DMS153 treated with DMSO at 0.1 percent for 48 hours (cell line): ENCODE data around the gene TEX22.

Experiments used
- DNase-seq: peaks from one replicate; lab custom pipeline; 2025; ENCODE audit not compliant: unreplicated experiment; lab: John Stamatoyannopoulos, UW

The TEX22 gene

DNA sequence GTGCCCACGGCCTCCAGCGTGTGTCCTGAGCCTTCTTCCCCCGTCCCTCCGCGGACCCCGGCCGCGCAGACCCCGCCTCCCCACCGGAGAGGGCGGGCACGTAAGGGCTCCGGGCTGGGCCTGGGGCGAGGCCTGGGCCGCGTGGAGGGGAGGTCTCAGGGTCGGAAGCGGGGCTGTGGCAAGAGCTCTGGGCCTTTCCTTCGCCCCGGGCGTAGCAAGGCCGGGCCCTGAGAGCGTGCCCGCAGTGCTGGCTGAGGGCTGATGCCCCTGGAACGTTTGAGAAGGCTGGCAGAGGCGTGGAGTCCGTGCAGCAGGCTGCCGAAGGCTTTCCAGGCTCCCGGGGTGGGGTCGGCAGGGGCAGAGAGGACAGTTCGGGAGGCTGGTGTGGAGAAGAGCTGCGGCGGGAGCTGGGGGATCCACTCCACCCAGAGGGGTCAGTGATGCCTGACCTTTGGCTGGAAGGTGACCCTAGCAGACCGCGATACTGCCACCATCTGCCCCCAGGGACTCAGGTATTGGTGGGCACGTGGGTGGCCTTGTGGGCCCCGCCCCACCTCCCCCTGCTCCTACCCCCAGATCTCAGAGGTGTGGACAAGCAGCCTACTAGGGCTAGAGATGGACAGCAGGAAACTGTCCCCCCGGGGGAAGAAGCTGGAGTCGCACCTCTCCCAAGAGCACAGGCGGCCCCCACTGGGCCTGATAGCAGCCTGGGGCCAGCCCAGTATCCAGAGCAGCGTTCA lies 558 bp downstream of the TEX22 start:
- DNase-seq, result no peak

DNA sequence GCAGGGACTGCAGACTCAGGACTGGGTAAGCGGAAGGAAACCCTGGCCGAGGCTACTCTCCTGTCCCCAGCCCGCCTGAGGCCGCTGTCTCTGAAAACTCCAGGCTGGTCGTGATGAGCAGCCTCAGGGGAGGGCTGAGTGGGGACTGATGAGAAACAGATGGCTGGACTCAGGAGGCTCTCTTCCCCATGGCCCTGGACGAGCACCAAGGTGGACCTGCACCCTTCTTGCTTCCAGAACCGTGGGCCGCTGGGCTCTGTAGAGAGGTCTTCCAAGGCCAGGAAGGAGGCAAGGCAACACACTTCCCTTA lies 1.1 kb downstream of the TEX22 start:
- no peak for DNase-seq

DNA sequence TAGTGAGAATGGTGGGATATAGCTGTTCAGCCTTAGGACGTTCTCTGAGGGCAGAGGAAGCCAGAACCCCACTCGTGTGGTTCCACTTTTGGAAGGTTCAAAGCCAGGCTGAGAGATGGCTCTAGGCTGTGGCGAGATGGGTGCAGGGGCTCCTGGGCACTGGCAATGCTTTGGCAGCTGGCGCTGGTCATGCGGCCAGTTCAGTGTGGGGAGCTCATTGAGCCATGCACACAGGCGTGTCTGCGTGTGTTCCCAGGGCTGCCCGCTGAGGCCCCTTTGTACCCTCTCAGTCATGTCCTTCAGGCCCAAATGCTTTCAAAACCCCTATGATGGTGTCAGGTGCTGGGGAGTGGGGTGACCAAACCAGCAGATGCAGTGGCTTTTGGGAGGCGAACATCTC lies 1.7 kb downstream of the TEX22 start:
- DNase-seq, result no peak

DNA sequence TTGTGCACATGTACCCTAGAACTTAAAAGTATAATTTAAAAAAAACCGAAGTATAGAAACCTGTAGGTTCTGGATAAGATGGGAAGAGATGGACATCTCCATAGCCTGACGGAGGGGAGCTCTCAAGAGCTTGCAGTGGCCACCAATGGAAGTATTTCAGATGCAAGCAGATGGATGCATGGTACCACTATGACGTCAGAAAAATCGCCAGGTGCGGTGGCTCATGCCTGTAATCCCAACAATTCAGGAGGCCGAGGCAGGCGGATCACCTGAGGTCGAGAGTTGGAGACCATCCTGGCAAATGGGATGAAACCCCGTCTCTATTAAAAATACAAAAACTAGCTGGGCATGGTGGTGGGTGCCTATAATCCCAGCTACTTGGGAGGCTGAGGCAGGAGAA lies 3.4 kb downstream of the TEX22 start:
- no peak for DNase-seq

DNA sequence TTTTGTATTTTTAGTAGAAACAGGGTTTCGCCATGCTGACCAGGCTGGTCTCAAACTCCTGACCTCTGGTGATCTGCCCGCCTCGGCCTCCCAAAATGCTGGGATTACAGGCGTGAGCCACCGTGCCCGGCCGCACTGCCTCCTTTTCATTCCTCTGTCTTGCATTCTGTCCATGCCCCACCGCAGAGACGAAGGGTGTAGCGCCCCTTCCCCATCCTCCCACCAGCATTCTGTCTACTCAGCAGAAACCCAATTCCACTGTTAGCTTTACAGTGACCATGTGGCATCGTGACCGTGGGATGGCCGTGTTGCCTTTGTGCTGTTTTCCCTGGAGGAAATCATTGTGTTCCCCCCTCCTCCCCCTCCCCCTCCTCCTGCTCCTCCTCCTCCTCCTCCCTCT lies 10.3 kb downstream of the TEX22 start:
- DNase-seq, result no peak

DNA sequence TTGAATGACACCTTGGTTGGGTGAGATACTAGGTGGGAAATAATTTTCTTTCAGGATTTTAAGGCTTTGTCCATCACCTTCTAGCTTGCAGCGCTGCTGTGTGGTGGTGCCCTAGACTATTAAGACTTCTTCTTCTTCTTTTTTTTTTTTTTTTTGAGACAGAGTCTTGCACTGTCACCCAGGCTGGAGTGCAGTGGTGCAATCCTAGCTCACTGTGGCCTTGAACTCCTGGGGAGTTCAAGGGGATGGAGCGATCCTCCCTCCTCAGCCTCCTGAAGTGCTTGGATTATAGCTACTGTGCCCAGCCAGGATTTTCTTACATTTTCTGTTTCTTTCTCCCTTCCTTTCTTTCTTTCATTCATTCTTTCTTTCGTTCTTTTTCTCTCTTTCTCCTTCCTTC lies 11.0 kb downstream of the TEX22 start:
- DNase-seq, result no peak

DNA sequence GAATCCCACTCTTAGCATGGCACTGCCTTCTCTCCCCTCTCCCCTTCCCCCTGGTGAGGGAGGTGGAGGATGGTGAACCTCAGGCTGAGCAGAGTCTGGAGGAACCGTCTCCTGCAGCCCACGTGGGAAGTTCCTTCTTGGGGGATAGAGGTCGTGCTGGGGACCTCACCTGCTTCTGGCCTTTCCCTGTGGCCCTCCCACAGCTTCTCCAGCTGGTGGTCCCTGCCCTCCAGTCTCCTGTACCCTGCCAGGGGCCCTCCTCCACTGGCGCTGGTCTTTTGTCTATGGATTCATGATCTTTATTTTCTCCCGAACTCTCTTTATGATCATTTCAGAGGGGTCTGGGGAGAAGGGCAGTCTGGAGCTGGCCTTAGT lies 12.3 kb downstream of the TEX22 start:
- no peak for DNase-seq

DNA sequence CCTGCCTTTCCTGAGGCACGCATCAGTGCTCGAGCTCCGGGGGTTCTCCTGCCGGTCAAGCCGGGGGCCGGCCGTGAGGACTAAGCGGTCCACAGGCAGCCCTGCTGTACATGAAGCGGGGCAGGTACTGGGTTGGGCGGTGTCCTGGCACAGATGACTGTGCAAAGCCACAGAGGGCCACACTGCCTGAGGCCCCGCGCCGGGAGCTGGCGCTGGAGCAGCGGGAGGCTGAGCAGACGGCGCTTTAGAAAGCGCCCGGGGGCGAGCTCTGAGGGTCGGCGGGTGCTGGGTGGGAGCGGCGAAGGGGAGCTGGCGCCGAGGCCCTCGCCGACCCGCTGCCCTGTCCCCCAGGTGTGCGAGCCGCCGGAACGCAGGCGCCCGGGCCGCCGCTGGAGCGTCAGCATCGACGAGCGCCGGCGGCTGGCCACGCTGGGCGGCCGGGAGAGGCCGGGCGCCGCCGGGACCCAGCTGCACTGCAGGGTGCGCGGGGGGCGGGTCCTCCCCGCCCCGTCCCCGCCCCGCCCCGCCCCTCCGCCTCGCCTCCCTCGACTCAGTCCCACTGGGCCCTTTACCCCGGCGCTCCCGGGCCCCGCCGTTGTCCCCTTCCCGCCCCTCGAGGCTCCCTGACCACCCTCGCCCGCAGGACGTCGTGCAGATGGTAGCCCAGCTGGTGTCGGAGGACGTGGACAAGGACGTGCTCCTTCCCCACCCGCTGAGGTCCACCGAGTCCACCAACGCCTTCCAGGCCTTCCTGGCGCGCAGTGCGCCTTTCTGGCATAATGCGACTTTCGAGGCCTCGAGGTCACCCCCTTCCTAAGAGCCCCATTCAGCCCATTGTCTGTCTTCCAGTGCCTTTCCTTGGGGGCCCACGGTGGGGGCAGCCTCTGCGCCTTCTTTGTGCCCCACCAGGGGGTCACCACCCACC lies 12.9 kb downstream of the TEX22 start:
- DNase-seq, result no peak

DNA sequence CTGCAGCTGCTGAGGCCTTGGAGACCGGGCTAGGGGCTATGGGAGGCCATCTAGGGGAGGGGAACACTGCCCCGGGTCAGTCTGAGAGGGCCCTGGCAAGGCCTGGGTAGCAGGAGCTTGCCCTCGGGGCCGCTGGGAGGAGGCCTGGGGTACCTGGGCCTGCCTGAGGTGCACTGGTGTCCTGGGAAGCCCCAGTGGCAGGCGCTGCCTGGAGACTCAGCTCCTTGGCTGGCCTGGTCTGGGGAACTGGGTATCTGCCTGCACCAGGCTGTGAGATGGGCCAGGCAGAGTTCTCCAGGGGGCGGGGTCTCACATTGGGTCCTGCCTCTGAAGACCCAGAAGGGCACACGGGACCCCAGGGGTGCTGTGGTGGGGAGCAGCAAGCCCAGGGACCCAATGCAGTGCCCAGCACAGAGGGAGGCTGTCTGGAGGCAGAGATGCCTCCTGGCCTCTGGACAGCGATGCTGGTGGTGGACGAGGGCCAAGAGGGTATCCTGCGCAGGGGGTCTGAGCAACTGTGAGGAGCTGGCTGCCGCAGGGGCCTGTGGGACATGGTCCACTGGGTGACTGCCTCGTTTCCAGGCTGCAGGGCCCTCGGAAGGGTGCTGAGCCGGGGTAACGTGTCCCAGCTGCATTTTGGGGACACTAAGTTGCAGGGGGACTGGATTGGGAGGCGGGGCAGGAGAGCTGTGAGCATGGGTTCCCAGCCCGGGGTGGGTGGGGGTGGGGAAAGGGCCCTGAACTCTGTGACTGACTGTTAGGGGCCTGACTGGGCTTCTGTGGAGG lies 13.8 kb downstream of the TEX22 start:
- DNase-seq, result no peak

- no peak for DNase-seq
Measured at GRCh38 chr14:105412771-105413543, 14.6 kb downstream of the TEX22 start.

DNA sequence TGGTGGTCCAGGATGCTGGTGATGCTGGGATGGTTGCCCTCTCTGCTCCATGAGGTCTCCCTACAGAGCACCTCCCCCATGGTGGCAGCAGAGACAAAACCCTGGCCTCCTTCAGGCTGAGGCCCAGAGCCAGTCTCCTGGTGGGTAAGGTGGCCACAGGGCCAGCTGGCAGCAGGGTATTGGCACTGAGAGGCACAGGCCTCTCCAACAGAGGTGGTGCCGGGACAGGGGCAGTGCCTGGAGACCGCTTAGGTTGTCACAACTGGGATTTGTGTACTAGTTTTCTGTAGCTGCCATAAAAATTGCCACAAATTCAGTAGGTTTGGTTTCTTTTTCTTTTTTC lies 15.2 kb downstream of the TEX22 start:
- no peak for DNase-seq

DNA sequence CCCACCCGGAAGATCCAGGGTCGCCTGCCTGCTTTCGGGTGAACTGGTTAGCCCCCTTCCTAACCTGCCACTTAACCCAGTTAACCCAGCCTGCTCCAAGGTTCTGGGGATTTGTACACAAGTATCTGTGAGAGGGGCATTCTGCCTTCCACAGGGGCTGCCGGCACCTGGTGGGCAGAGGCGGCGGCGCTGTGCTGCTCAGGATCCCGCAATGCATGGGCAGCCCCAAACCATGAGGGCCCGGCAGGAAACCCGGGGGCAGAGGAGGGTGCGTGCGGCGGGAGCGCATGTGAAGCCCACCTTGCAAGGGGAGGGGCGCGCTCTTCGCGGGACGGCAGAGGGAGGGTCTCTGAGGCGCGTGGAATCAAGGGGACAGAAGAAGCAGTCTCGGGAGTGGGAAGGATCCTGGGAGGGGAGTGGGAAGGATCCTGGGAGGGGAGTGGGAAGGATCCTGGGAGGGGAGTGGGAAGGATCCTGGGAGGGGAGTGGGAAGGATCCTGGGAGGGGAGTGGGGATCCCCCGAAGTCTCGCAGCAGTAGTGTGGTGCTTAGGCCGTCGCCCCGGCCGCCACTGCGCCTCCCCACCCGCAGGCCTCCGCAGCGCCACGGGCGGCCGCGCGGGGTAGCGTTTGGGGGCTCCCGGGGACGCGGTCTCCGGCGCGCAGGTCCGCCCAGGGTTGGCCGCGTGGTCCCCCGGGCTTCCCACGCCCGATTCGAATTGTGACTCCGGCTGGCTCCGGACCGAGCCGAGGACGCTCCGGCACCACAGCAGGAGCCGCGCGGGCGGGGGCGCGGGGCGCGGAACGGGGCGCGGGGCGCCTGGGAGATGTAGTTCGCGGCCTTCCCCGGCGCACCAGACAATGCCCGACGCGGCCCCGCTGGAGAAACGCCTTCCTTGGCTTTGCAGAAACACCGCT lies 16.4 kb downstream of the TEX22 start:
- no peak for DNase-seq

- no peak for DNase-seq
Measured at GRCh38 chr14:105415481-105416428, 17.4 kb downstream of the TEX22 start.

DNA sequence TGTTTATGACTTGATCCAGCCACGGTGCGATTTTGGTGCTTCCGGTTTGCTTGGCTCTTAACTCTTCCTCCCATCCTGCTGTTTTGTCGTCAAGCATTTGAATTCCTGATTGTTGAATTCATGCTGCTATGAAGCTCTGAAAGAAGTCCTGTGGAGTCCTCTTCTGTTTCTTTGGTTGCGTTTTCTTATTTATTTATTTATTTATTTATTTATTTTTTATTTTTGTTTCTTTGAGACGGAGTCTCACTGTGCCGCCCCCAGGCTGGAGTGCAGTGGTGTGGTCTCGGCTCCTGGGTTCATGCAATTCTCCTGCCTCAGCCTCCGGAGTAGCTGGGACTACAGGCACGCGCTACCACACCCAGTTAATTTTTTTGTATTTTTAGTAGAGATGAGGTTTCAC lies 18.3 kb downstream of the TEX22 start:
- no peak for DNase-seq

DNA sequence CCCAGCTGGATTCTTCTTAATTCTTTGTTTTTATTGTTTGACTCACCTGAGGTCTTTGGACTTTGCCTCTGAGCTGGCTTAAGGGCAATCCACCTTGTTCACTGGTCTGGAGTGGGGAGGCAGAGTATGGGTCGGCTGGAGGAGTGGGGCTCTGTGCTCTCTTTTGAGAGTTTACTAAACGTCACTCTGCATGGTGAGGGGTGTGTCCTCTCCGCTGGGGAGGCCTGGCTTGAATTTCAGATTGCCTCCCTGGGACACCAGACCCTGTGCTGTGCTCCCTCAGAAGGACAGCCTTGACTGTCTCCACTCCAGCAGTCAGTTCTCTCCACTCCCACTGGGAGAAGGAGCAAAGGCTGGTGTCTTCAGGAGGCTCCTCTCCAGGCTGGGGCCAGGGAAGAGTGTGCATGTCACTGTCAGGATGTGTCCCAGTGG lies 19.4 kb downstream of the TEX22 start:
- DNase-seq, result no peak

DNA sequence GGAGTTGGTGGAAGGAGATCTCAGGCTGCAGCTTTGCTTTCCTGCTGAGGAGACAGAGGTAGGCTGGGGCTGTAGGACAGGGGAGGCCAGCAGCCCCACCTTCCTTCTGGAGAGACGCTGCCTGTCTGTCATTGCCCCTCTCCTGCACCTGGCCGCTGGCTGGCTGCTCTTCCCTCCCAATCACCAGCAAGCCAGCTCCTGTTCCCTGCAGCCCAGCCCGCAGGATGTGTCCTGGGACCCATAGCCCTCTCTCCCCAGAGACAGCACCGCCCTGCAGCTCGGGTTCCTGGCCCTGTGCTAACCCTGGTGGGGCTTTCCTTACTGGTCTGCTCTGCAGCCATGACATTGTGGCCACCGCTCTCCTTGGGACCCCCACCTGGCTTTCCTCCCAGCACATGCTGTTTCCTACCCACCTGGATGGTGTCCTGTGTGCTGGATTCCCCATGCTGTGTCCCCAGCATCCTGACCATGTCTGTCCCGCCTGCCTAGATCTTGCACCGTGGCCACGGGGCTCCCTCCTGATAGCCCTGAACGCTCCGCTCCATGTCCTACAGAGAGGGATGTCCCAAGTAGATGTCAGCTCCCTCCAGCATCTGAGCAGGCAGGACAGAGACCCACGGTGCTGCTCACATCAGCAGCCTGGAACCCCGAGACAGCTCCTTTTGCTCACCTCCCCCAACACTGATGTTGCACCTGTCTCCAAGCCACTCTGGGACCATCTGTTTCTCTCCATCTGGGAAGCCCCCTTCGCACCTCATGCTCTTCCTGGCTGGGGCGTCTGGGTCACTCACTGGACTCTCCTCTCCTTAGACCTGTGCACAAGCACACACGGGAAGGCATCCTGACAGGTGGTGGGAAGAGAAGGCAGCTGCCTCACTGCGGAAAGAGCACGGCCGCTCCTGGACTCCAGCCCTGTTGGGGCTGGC lies 20.2 kb downstream of the TEX22 start:
- no peak for DNase-seq

- no peak for DNase-seq
Measured at GRCh38 chr14:105419195-105420091, 21.1 kb downstream of the TEX22 start, which contains the start of gene MTA1. TSS of gene MTA1 (plus strand) at chr14:105419827. CDS start at chr14:105420036, 209 bp downstream.
